HEK293T (cell line): ENCODE data around the gene CTIF.

Source experiments
- CTCF ChIA-PET: fragments of 350-600 bp; formaldehyde crosslinking; extraction: SDS; loops from one replicate; lab custom pipeline; 2021; ENCODE audit warnings: antibody characterized with exemption, inconsistent platforms; lab: Yijun Ruan, JAX
- POLR2A ChIA-PET: fragments of 350-600 bp; formaldehyde crosslinking; extraction: SDS; loops from one replicate; lab custom pipeline; 2020; ENCODE audit warnings: antibody characterized with exemption, inconsistent platforms; lab: Yijun Ruan, JAX
- DNase-seq: peaks from one replicate; pipeline ENCODE4 v3.0.0; 2012; ENCODE audit warnings: mixed read lengths; ENCODE audit errors: extremely low spot score
- ARNT ChIP-seq: fragments of 450-650 bp; IDR thresholded peaks from 2 replicates; pipeline ENCODE4 v1.6.1; 2017; ENCODE audit warnings: mild to moderate bottlenecking
- BHLHE40 ChIP-seq: fragments of 450-650 bp; IDR thresholded peaks from 2 replicates; pipeline ENCODE4 v1.6.1; 2016; ENCODE audit warnings: mild to moderate bottlenecking, moderate library complexity, borderline replicate concordance
- CTBP1 ChIP-seq: fragments of 450-650 bp; IDR thresholded peaks from 2 replicates; pipeline ENCODE4 v1.6.1; 2016; ENCODE audit warnings: borderline replicate concordance
- ELF4 ChIP-seq: fragments of 450-650 bp; IDR thresholded peaks from 2 replicates; pipeline ENCODE4 v1.6.1; 2017; ENCODE audit warnings: antibody characterized with exemption
- FOXA1 ChIP-seq: fragments of 450-650 bp; IDR thresholded peaks from 2 replicates; pipeline ENCODE4 v1.6.1; 2016; ENCODE audit warnings: mild to moderate bottlenecking
- FOXK2 ChIP-seq: fragments of 450-650 bp; IDR thresholded peaks from 2 replicates; pipeline ENCODE4 v1.6.1; 2016; ENCODE audit warnings: mild to moderate bottlenecking
- FOXM1 ChIP-seq: fragments of 450-650 bp; IDR thresholded peaks from 2 replicates; pipeline ENCODE4 v1.6.1; 2017; ENCODE audit warnings: mild to moderate bottlenecking, borderline replicate concordance
- HDGF ChIP-seq: fragments of 450-650 bp; IDR thresholded peaks from 2 replicates; pipeline ENCODE4 v1.6.1; 2017; ENCODE audit warnings: antibody characterized with exemption, borderline replicate concordance
- L3MBTL2 ChIP-seq: fragments of 450-650 bp; conservative IDR thresholded peaks from 2 replicates; pipeline ENCODE4 v1.6.1; 2016; ENCODE audit warnings: mild to moderate bottlenecking
- LEF1 ChIP-seq: fragments of 450-650 bp; IDR thresholded peaks from 2 replicates; pipeline ENCODE4 v1.6.1; 2017; ENCODE audit warnings: mild to moderate bottlenecking, borderline replicate concordance
- NFRKB ChIP-seq: fragments of 450-650 bp; IDR thresholded peaks from 2 replicates; pipeline ENCODE4 v1.6.1; 2016; ENCODE audit warnings: mild to moderate bottlenecking, moderate library complexity
- SP1 ChIP-seq: fragments of 450-650 bp; IDR thresholded peaks from 2 replicates; pipeline ENCODE4 v1.6.1; 2017
- SUZ12 ChIP-seq: fragments of 450-650 bp; IDR thresholded peaks from 2 replicates; pipeline ENCODE4 v1.6.1; 2016; ENCODE audit warnings: mild to moderate bottlenecking
- TARDBP ChIP-seq: fragments of 450-650 bp; IDR thresholded peaks from 2 replicates; pipeline ENCODE4 v1.6.1; 2016
- ZNF384 ChIP-seq: fragments of 450-650 bp; IDR thresholded peaks from 2 replicates; pipeline ENCODE4 v1.6.1; 2016
- TF ChIP-seq, protein P1 (sequence below): fragments of 450-650 bp; IDR thresholded peaks from 2 replicates; pipeline ENCODE4 v1.6.1; 2016

The CTIF gene

DNA sequence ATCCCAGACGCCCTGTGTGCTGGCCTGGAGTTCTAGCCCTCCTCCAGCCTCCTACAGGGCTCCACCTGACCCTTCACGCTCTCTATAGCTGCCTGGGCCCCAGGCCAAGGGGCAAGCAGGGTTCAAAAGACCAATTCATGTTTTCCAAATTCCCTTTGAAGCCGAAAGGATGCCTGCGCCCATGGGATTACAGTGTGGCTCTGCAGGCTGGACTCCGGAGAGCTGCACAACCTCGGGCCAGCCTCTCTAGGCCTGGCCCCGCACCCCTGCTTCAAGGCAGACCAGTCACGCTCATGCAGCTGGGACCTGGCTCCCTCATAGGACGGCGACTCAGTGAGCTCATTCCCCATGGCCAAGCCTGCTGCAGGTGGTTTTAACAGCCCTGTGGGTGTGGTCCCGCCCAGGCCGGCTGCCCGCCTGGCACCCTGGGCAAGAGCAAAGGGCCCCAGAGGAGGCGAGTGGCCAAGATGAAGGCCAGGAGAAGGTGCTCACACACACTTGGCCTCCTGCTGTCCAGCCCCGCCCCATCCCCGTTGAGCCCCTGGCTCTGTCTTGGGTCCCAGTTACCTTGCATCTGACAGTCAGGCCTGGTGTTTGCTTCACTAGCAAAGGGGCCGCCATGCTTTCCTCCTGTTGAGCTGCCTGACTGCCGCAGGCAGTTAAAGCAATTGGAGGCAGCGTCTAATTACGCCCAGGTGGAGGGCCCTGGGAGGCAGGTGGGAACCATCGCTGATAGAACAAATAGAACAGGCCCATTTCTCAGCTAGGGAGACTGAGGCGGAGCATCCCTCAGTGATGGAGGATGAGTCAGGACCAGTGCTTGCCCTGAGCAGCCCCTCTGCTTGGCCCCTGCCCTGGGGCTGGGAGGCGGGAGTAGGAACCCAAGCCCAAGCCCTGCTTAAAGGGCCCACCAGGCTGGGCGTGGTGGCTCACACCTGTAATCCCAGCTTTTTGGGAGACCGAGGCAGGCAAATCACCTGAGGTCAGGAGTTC lies 355.1 kb downstream of the CTIF start:
- no peak for DNase-seq
- TF ChIP-seq NFRKB (no peak), ARNT (no peak), LEF1 (no peak), TARDBP (no peak), ZNF384 (no peak), CTBP1 (no peak)
- TF ChIP-seq, protein P1, sequence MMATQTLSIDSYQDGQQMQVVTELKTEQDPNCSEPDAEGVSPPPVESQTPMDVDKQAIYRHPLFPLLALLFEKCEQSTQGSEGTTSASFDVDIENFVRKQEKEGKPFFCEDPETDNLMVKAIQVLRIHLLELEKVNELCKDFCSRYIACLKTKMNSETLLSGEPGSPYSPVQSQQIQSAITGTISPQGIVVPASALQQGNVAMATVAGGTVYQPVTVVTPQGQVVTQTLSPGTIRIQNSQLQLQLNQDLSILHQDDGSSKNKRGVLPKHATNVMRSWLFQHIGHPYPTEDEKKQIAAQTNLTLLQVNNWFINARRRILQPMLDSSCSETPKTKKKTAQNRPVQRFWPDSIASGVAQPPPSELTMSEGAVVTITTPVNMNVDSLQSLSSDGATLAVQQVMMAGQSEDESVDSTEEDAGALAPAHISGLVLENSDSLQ = no peak
- ChIA-PET POLR2A (no interaction called here), CTCF (no interaction called here)

- no peak for TF ChIP-seq BHLHE40
- no peak for TF ChIP-seq LEF1
- TF ChIP-seq CTBP1 = no peak
- no peak for TF ChIP-seq FOXA1
- TF ChIP-seq, protein P1 = no peak
- no peak for TF ChIP-seq HDGF
- TF ChIP-seq FOXM1 = no peak
- no peak for TF ChIP-seq SP1
- no peak for TF ChIP-seq SUZ12
- TF ChIP-seq TARDBP = no peak
- no peak for TF ChIP-seq FOXK2
- no peak for TF ChIP-seq ZNF384
- TF ChIP-seq ELF4 = no peak
- TF ChIP-seq L3MBTL2 = no peak
- TF ChIP-seq ARNT = no peak
- TF ChIP-seq NFRKB = no peak
- ChIA-PET CTCF (no interaction called here), POLR2A (no interaction called here)
- no peak for DNase-seq
Observed at GRCh38 chr18:48894799-48895346, 356.0 kb downstream of the CTIF start.

DNA sequence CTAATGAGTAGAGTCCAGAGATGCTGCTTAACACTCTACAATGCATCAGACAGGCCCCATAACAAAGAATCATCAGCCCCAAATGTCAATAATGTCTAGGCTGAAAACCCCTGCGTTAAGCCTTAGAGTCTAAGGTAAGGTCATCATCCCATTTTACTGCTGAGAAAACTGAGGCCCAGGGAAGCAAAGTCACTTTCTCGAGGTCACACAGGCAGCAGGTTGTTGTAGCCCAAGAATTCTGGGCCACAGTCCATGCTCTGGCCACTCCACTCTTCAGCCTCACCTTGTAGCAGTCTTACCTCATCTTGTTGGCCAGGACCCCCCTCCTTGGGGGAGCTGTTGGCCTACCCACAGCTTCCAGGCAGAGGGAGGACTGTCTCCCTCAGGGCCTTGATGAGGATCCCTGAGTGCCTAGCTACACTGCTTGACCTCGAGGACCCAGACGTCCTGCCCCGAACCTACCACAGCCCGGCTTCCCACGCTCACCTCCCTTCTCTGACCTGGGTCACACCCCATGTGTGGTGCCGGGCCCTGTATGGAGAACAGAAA lies 357.6 kb downstream of the CTIF start:
- POLR2A ChIA-PET = no interaction called here
- CTCF ChIA-PET = no interaction called here
- no peak for DNase-seq
- TF ChIP-seq ELF4 = no peak
- no peak for TF ChIP-seq FOXK2
- TF ChIP-seq, protein P1 = no peak
- no peak for TF ChIP-seq HDGF

GRCh38 chr18:48896875-48897511 lies 358.2 kb downstream of the CTIF start:
- CTCF ChIA-PET = no interaction called here
- TF ChIP-seq ELF4 (no peak), SP1 (no peak), BHLHE40 (no peak), LEF1 (no peak), TARDBP (no peak), FOXA1 (no peak), SUZ12 (no peak), FOXM1 (no peak), ZNF384 (no peak), CTBP1 (no peak), FOXK2 (no peak), L3MBTL2 (no peak)
- TF ChIP-seq, protein P1 = no peak
- DNase-seq = no peak
- POLR2A ChIA-PET = no interaction called here

GRCh38 chr18:48897531-48897930 lies 358.7 kb downstream of the CTIF start:
- POLR2A ChIA-PET = no interaction called here
- CTCF ChIA-PET = no interaction called here
- no peak for DNase-seq
- TF ChIP-seq SUZ12 (no peak), ELF4 (no peak), FOXK2 (no peak), FOXM1 (no peak), SP1 (no peak)
- TF ChIP-seq, protein P1 = no peak

DNA sequence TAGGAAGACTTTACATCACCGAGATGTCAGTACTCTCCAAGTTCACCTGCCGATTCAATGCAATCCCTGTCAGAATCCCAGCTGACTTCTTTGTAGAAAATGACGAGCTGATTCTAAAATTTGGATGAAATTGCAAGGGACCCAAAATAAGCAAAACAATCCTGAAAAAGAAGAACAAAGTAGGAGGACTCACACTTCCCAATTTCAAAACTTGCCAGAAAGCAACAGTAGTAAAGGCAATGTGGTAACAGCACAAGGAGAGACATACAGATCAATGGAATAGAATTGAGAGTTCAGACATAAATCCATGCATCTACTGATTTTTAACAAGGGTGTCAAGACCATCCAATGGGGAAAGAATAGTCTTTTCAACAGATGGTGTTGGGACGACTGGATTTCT lies 359.7 kb downstream of the CTIF start:
- ChIA-PET CTCF (no interaction called here), POLR2A (no interaction called here)
- DNase-seq = no peak
- no peak for TF ChIP-seq SP1
- TF ChIP-seq FOXA1 = no peak
- TF ChIP-seq CTBP1 = no peak
- no peak for TF ChIP-seq NFRKB
- no peak for TF ChIP-seq ELF4
- no peak for TF ChIP-seq FOXM1
